Nephron (organoid): ENCODE measurements around the gene CXXC4.

Experiments
- H3K27ac Mint-ChIP-seq, 3 experiments: 2 replicates each; pipeline ENCODE4 v1.8.0; 2020; ENCODE audit warnings: mixed read lengths in 3 of 3, mild to moderate bottlenecking in 2 of 3, moderate library complexity in 1 of 3
- H3K27me3 Mint-ChIP-seq: 2 replicates; pipeline ENCODE4 v1.8.0; 2021; ENCODE audit warnings: low read depth, mild to moderate bottlenecking, moderate library complexity, mixed read lengths
- H3K36me3 Mint-ChIP-seq: 2 replicates; pipeline ENCODE4 v1.8.0; 2020; ENCODE audit warnings: low read depth, mixed read lengths
- H3K4me1 Mint-ChIP-seq: 2 replicates; pipeline ENCODE4 v1.8.0; 2020; ENCODE audit warnings: mixed read lengths
- H3K4me3 Mint-ChIP-seq, 3 experiments: 2 replicates each; pipeline ENCODE4 v1.8.0; 2020; ENCODE audit warnings: mild to moderate bottlenecking in 3 of 3, mixed read lengths in 3 of 3, moderate library complexity in 2 of 3
- H3K9me3 Mint-ChIP-seq: 2 replicates; pipeline ENCODE4 v1.8.0; 2020; ENCODE audit warnings: mixed read lengths
- CTCF ChIP-seq, 3 experiments: fragments of 200-600 bp; sonication (generic); IDR thresholded peaks; one replicate each; pipeline ENCODE4 v1.5.0; 2021; ENCODE audit warnings: antibody characterized with exemption in 3 of 3; ENCODE audit not compliant: unreplicated experiment in 3 of 3

Gene CXXC4

GRCh38 chr4:104492183-104492771, 2.4 kb downstream of the CXXC4 start:
- Mint-ChIP-seq H3K4me1 (peaks cover 63% of the 10 kb centered on the region), H3K4me3 (peak overlapping the region; percentile 95 to 99 (median 96)), H3K27me3 (no peaks in the 10 kb centered on the region), H3K27ac (peak overlapping the region; percentile 90 to 98 (median 98)), H3K36me3 (no peaks in the 10 kb centered on the region), H3K9me3 (no peaks in the 10 kb centered on the region)
- TF ChIP-seq CTCF (IDR thresholded peaks at IDR 0.05; ENCODE audit: unreplicated experiment in 3 of 3), result no peak

DNA sequence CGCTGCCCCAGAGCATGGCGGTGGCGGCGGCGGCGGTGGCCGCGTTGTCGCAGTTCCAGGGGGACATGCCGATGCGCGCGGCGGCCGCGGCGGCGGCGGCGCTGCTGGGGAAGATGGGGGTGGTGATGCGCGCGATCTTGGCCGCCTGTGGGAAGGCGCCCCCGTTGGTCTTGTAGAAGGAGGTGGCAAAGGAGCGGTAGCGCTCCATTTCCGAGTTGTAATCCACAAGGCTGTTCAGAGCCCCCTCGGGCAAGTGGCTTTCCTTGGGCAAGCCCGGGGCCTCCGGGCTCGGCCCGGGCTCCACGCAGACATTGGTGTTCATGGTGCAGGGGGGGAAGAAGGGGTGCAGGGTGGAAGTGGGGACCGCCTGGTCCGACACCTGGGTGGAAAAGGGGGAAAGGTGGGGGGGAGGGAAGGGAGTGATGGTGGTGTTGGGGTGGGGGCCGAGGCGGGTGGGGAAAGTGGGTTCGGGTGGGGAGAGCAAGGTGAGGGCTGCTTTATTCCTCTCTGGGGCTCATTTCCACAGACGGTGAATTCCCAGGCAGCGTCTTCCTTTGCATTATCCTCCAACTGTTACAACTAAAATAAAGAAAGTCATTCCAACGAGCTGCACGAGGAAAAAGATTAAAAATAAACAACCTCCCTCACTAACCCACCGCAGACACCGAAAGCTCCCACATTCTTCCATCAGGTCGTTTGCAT, 3.1 kb downstream of the CXXC4 start:
- Mint-ChIP-seq H3K4me3 (peak overlapping the region; percentile 95 to 99 (median 96)), H3K36me3 (no peaks in the 10 kb centered on the region), H3K27me3 (no peaks in the 10 kb centered on the region), H3K9me3 (no peaks in the 10 kb centered on the region), H3K27ac (peak overlapping the region; percentile 90 to 98 (median 98)), H3K4me1 (peaks cover 69% of the 10 kb centered on the region)
- no peak for TF ChIP-seq CTCF (IDR thresholded peaks at IDR 0.05; ENCODE audit: unreplicated experiment in 3 of 3)

- no peak for TF ChIP-seq CTCF (IDR thresholded peaks at IDR 0.05; ENCODE audit: unreplicated experiment in 3 of 3)
- H3K4me3 Mint-ChIP-seq, result peak overlapping the region; percentile 88 to 96 (median 93)
- H3K4me1 Mint-ChIP-seq, result peaks cover 66% of the 10 kb centered on the region
- H3K36me3 Mint-ChIP-seq, result no peaks in the 10 kb centered on the region
- no peaks in the 10 kb centered on the region for H3K9me3 Mint-ChIP-seq
- H3K27me3 Mint-ChIP-seq, result no peaks in the 10 kb centered on the region
- H3K27ac Mint-ChIP-seq, result peak overlapping the region; percentile 89 to 93 (median 90)
Observed at GRCh38 chr4:104490770-104491480, 3.8 kb downstream of the CXXC4 start.

GRCh38 chr4:104490096-104490769, 4.5 kb downstream of the CXXC4 start:
- no peaks in the 10 kb centered on the region for H3K27me3 Mint-ChIP-seq
- peak overlapping the region; percentile 83 to 93 (median 88) for H3K4me3 Mint-ChIP-seq
- no peak for TF ChIP-seq CTCF (IDR thresholded peaks at IDR 0.05; ENCODE audit: unreplicated experiment in 3 of 3)
- H3K36me3 Mint-ChIP-seq, result no peaks in the 10 kb centered on the region
- H3K27ac Mint-ChIP-seq, result peak overlapping the region; percentile 89 to 93 (median 90)
- peaks cover 62% of the 10 kb centered on the region for H3K4me1 Mint-ChIP-seq
- H3K9me3 Mint-ChIP-seq, result no peaks in the 10 kb centered on the region

GRCh38 chr4:104489731-104490095, 5.0 kb downstream of the CXXC4 start:
- TF ChIP-seq CTCF (IDR thresholded peaks at IDR 0.05; ENCODE audit: unreplicated experiment in 3 of 3), result no peak

More at GRCh38 chr4:104489731-104490095, 5.0 kb downstream of the CXXC4 start:
- H3K4me3 Mint-ChIP-seq, result peak overlapping the region; percentile 83 to 93 (median 88)
- peaks cover 62% of the 10 kb centered on the region for H3K4me1 Mint-ChIP-seq
- H3K36me3 Mint-ChIP-seq, result no peaks in the 10 kb centered on the region
- peak overlapping the region; percentile 89 to 93 (median 90) for H3K27ac Mint-ChIP-seq
- H3K27me3 Mint-ChIP-seq, result no peaks in the 10 kb centered on the region
- H3K9me3 Mint-ChIP-seq, result no peaks in the 10 kb centered on the region
